ENCODE measurements around the gene SLC6A6. TPM values are rescaled to one million over a fixed set of nuclear protein-coding genes. Genes with fewer than 3 reads are reported as not detected.
A peak's percentile ranks its signal among the peaks of the same experiment; 100 is the strongest.

The SLC6A6 gene
- polyA plus RNA-seq, 1 of the 3 experiments (the other 2 are of a cell fraction): 19.1 TPM

DNA sequence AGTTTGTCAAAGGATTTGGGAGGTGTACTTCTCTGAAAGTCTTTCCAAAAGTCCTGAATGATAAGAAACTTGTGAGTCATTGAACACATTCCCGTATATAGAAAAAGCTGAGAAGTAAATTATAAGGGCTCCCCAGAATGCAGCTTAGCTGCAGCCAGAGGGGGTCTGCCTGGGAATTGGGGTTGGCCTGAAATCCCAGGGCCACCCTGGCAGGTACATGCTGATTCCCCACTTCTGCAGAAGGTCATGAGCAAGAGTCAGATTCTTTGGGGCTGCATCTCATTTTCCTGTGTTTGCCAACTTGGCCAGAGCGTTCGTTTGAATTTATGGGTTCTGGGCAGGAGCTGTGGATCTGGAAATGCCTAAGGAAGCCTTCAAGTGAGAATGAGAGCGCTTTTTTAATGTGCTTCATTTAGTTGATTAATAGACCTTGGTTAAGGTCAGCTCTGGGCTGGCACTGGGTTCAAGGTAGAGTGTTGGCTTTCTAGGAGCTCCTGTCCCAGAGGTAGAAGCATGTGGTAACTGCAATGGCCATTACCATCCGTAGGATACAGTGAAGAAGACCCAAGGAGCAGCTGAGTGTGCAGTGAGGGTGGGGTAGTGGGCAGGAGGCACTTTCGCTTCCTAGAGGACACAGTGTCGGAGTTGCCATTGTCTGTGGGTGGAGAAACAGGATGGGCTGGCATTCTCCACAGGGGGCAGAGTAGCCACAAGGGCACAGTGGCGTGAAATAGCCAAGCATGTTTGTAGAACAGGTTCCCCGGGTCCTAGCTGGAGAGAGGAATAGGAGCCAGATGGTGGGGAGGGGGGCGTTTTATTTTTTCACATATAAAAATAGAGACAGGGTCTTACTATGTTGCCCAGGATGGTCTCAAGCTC, 3.2 kb downstream of the SLC6A6 start:
- TF ChIP-seq RCOR1 (IDR thresholded peaks at IDR 0.05; ENCODE audit: low read length) (no peak), SMC3 (IDR thresholded peaks at IDR 0.05; ENCODE audit: low read depth, low read length) (no peak), REST (IDR thresholded peaks at IDR 0.05; ENCODE audit: low read depth, low read length) (no peak), FOSL2 (IDR thresholded peaks at IDR 0.05; ENCODE audit: borderline replicate concordance, low read depth) (no peak), YY1 (IDR thresholded peaks at IDR 0.05; ENCODE audit: low read depth) (no peak), EZH2phosphoT487 (IDR thresholded peaks at IDR 0.05; ENCODE audit: borderline replicate concordance, low read depth) (no peak), TEAD4 (IDR thresholded peaks at IDR 0.05; ENCODE audit: borderline replicate concordance, insufficient read depth) (no peak)
- TF ChIP-seq, protein P1, sequence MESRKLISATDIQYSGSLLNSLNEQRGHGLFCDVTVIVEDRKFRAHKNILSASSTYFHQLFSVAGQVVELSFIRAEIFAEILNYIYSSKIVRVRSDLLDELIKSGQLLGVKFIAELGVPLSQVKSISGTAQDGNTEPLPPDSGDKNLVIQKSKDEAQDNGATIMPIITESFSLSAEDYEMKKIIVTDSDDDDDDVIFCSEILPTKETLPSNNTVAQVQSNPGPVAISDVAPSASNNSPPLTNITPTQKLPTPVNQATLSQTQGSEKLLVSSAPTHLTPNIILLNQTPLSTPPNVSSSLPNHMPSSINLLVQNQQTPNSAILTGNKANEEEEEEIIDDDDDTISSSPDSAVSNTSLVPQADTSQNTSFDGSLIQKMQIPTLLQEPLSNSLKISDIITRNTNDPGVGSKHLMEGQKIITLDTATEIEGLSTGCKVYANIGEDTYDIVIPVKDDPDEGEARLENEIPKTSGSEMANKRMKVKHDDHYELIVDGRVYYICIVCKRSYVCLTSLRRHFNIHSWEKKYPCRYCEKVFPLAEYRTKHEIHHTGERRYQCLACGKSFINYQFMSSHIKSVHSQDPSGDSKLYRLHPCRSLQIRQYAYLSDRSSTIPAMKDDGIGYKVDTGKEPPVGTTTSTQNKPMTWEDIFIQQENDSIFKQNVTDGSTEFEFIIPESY (IDR thresholded peaks at IDR 0.05; ENCODE audit: borderline replicate concordance, low read depth): no peak
- TF ChIP-seq, protein P2, sequence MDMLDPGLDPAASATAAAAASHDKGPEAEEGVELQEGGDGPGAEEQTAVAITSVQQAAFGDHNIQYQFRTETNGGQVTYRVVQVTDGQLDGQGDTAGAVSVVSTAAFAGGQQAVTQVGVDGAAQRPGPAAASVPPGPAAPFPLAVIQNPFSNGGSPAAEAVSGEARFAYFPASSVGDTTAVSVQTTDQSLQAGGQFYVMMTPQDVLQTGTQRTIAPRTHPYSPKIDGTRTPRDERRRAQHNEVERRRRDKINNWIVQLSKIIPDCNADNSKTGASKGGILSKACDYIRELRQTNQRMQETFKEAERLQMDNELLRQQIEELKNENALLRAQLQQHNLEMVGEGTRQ (IDR thresholded peaks at IDR 0.05; ENCODE audit: borderline replicate concordance, low read depth, low read length): no peak
- peaks cover 17 to 24% of the 10 kb centered on the region in 2 experiments; a peak in 3 of 4 replicates for H3K4me1 ChIP-seq (ENCODE audit: control insufficient read depth in 1 of 2, insufficient read depth in 2 of 2, low read depth in 1 of 2, low read length in 1 of 2)
- peak overlapping the region in 1 of 2 experiments; percentile 86; a peak in 2 of 4 replicates for H3K4me3 ChIP-seq (ENCODE audit: low read depth in 2 of 2, low read length in 1 of 2)
- CTCF ChIA-PET: interaction anchor here (0.7 to 3.3 kb wide), 7 partner anchors 11 to 144 kb away, joined by 3 to 13 read pairs (median 4); no protein-coding TSS in a partner anchor
- POLR2A ChIA-PET: no interaction called here
- peak overlapping the region; percentile 88 for H3K4me2 ChIP-seq
- H3K9me2 ChIP-seq: no peaks in the 10 kb centered on the region
- no peak overlapping the region for H2AFZ ChIP-seq (ENCODE audit: low read depth)
- no peak overlapping the region for H3K9ac ChIP-seq
- H3K36me3 ChIP-seq (replicated peaks in 1 of 2; ENCODE audit: control insufficient read depth in 1 of 2, insufficient read depth in 2 of 2, low read length in 1 of 2): peaks cover 0 to 3% of the 10 kb centered on the region in 2 experiments
- no peaks in the 10 kb centered on the region for H3K27me3 ChIP-seq (ENCODE audit: insufficient read depth)
- no peak for DNase-seq
- H3K27ac ChIP-seq (ENCODE audit: low read depth in 2 of 2, low read length in 1 of 2): no peak overlapping the region
- peaks cover 28% of the 10 kb centered on the region for H4K20me1 ChIP-seq (ENCODE audit: insufficient read depth)
- no peaks in the 10 kb centered on the region for H3K9me3 ChIP-seq
- peaks cover 73% of the 10 kb centered on the region for H3K79me2 ChIP-seq (ENCODE audit: insufficient read depth)
- H3F3A ChIP-seq (replicated peaks; ENCODE audit: insufficient read depth): peaks cover 7% of the 10 kb centered on the region
- 79% methylated on average over 10 of the region's 10 CpGs for WGBS (ENCODE audit: low lambda C conversion rate)

Measured in SK-N-SH (cell line).